Uterus (tissue), 4 donors: ENCODE data around the gene SMIM9. TPM values are rescaled to one million over a fixed set of nuclear protein-coding genes. Genes with fewer than 3 reads are reported as not detected.
"Not testable (repeated sequence)": the region's sequence is repeated elsewhere in the genome, so short reads cannot be mapped to it uniquely, and the experiment has no call there.

ENCODE experiments used
- DNase-seq, 2 donors: peaks; one replicate each; pipeline ENCODE4 v3.0.0-alpha.2; 2019 to 2020
- H3K27ac ChIP-seq, 2 donors: fragments of 200-600 bp; sonication (generic); 1 replicate in 1 of 2; 2 replicates in 1 of 2; pipeline ENCODE4 v1.5.1; 2016 to 2018
- H3K27me3 ChIP-seq, 2 donors: fragments of 200-600 bp; sonication (generic); one replicate each; pipeline ENCODE4 v1.5.1; 2018 to 2019; ENCODE audit warnings: control low read depth in 1 of 2
- H3K36me3 ChIP-seq, 2 donors: fragments of 200-600 bp; sonication (generic); one replicate each; pipeline ENCODE4 v1.5.1; 2019; ENCODE audit warnings: control low read depth in 1 of 2
- H3K4me1 ChIP-seq, 2 donors: fragments of 200-600 bp; sonication (generic); one replicate each; pipeline ENCODE4 v1.5.1; 2018 to 2019; ENCODE audit warnings: control low read depth in 1 of 2
- H3K4me3 ChIP-seq, 2 donors: fragments of 200-600 bp; sonication (generic); 1 replicate in 1 of 2; 2 replicates in 1 of 2; pipeline ENCODE4 v1.5.1; 2018 to 2019; ENCODE audit warnings: mild to moderate bottlenecking in 1 of 2
- H3K9me3 ChIP-seq, 2 donors: fragments of 200-600 bp; sonication (generic); one replicate each; pipeline ENCODE4 v1.5.1; 2019; ENCODE audit warnings: control low read depth in 1 of 2
- CTCF ChIP-seq, 4 experiments: fragments of 200-600 bp in 2 of 4; fragments of 450-650 bp in 2 of 4; sonication (generic) in 2 of 4; IDR thresholded peaks; one replicate each; pipeline ENCODE4 v1.5.1; 2016 to 2019; ENCODE audit warnings: antibody characterized with exemption in 4 of 4, mild to moderate bottlenecking in 2 of 4, moderate library complexity in 1 of 4
- POLR2A ChIP-seq, 2 donors: fragments of 450-650 bp; IDR thresholded peaks; one replicate each; pipeline ENCODE4 v1.6.1; 2016; ENCODE audit warnings: antibody characterized with exemption in 2 of 2, mild to moderate bottlenecking in 1 of 2, moderate library complexity in 1 of 2
- intact Hi-C: fragments of 100-400 bp; cut with DNase I; formaldehyde crosslinking; loops from one replicate; pipeline ENCODE4 v1.15.1; 2023; ENCODE audit warnings: low total_unique reads
- total RNA-seq, 4 donors: library from RNA; depleted of rRNA in 3 of 4; stranded (reverse); fragments of >200 nt in 3 of 4; gene quantifications; one replicate each; pipeline versions ENCODE4 v1.1.0 to v1.2.4, GENCODE V29; 2014 to 2023
- donor health status: DM: yes; HTN: yes; CAD: no.

SMIM9 gene
- total RNA-seq, result not detected

- Histone ChIP-seq H3K4me1 (no peaks in the 10 kb centered on the region), H3K27ac (no peak within 1 kb of the TSS), H3K27me3 (no peaks in the 10 kb centered on the region), H3K4me3 (no peak within 1 kb of the TSS), H3K36me3 (no peaks in the 10 kb centered on the region), H3K9me3 (no peaks in the 10 kb centered on the region)
- intact Hi-C loops, result no loop called here
- DNase-seq, result no peak
- TF ChIP-seq POLR2A (IDR thresholded peaks at IDR 0.05) (no peak), CTCF (IDR thresholded peaks at IDR 0.05) (no peak)
Observed at GRCh38 chrX:154834562-154834961, at the start of gene SMIM9. Gene SMIM9 (minus strand): TSS chrX:154834662. CDS start chrX:154830856, 3,806 bp downstream.

GRCh38 chrX:154884069-154884468 is 49.6 kb upstream of the SMIM9 start:
- H3K9me3 ChIP-seq, DNase-seq, H3K27me3 ChIP-seq, H3K36me3 ChIP-seq, H3K4me1 ChIP-seq, intact Hi-C loops, H3K27ac ChIP-seq, H3K4me3 ChIP-seq: not testable (repeated sequence)

- H3K4me3 ChIP-seq, result no peak overlapping the region
- H3K4me1 ChIP-seq, result no peaks in the 10 kb centered on the region
- no peaks in the 10 kb centered on the region for H3K27me3 ChIP-seq
- no peak for DNase-seq
- no peaks in the 10 kb centered on the region for H3K36me3 ChIP-seq
- no peaks in the 10 kb centered on the region for H3K9me3 ChIP-seq
- intact Hi-C loops, result no loop called here
- TF ChIP-seq POLR2A (IDR thresholded peaks at IDR 0.05), result no peak
- TF ChIP-seq CTCF (IDR thresholded peaks at IDR 0.05), result no peak
- H3K27ac ChIP-seq, result no peak overlapping the region
Observed at GRCh38 chrX:154873329-154873728, 38.9 kb upstream of the SMIM9 start.

DNA sequence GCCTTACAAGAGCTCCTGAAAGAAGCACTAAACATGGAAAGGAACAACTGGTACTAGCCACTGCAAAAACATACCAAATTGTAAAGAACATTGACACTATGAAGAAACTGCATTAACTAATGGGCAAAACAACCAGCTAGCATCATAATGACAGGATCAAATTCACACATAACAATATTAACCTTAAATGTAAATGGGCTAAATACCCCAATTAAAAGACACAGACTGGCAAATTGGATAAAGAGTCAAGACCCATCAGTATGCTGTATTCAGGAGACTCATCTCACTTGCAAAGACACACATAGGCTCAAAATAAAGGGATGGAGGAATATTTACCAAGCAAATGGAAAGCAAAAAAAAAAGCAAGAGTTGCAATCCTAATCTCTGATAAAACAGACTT is 34.1 kb upstream of the SMIM9 start:
- H3K4me3 ChIP-seq, H3K27ac ChIP-seq, H3K36me3 ChIP-seq, H3K9me3 ChIP-seq, intact Hi-C loops, H3K4me1 ChIP-seq, H3K27me3 ChIP-seq, DNase-seq: not testable (repeated sequence)

DNA sequence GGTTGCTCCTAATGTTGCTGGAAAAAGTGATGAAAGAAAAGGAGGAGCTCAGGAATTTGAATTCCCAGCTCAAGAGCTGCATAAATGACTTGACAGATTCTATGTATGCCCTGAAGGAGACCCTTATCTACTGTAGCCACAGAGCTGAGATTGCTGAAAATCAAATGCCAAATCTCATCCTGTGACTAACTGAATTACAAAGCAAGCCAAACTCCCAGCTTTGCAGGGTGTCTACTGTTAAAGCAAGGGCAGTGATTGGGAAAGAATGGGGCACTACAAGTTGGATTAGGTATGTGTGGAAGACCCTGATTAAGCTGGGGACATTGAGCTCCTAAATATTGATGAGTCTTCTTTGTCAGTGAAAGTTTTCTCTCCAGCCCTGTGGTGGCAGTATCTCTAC is 20.8 kb upstream of the SMIM9 start:
- TF ChIP-seq CTCF (IDR thresholded peaks at IDR 0.05) (no peak), POLR2A (IDR thresholded peaks at IDR 0.05) (no peak)
- intact Hi-C loops, result no loop called here
- Histone ChIP-seq H3K4me3 (no peak overlapping the region), H3K9me3 (no peaks in the 10 kb centered on the region), H3K27me3 (no peaks in the 10 kb centered on the region), H3K36me3 (no peaks in the 10 kb centered on the region), H3K27ac (no peak overlapping the region), H3K4me1 (no peaks in the 10 kb centered on the region)
- DNase-seq, result no peak

DNA sequence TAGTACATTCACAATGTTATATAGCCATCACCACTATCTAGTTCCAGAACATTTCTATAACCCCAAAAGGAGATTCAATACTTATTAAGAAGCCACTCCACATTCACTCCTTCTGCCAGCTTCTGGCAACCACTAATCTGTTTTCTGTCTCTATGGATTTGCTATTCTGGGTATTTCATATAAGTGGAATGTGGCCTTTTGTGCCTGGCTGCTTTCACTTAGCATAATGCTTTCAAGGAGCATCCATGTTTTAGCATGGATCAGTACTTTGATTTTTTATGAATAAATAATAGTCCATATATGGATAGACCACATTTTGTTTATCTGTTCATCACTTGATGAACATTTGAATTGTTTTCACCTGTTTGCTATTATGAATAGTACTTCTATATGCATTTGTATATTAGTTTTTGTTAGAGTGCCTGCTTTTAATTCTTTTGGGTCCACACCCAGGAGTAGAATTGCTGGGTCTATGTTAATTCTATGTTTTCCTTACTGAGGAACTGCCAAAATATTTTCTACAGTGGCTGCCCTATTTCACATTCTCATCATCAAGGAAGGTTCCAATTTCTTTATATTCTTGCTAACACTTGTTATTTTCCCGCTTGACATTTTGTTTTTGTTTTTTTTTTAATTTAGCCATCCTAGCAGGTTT is 16.6 kb upstream of the SMIM9 start:
- TF ChIP-seq POLR2A (IDR thresholded peaks at IDR 0.05) (no peak), CTCF (IDR thresholded peaks at IDR 0.05) (no peak)
- intact Hi-C loops, result no loop called here

More for the DNA sequence above, 16.6 kb upstream of the SMIM9 start:
- no peaks in the 10 kb centered on the region for H3K4me1 ChIP-seq
- no peaks in the 10 kb centered on the region for H3K27me3 ChIP-seq
- H3K36me3 ChIP-seq, result no peaks in the 10 kb centered on the region
- DNase-seq, result no peak
- no peaks in the 10 kb centered on the region for H3K9me3 ChIP-seq
- H3K27ac ChIP-seq, result no peak overlapping the region
- H3K4me3 ChIP-seq, result no peak overlapping the region
